GM18907 (cell line): Measurements from ENCODE around the gene CEACAM6.
A peak's percentile ranks its signal among the peaks of the same experiment; 100 is the strongest.
"Not testable (repeated sequence)": the region's sequence is repeated elsewhere in the genome, so short reads cannot be mapped to it uniquely, and the experiment has no call there.

ENCODE experiments used
- ATAC-seq: cut with Tn5 transposase; IDR thresholded peaks from one replicate; pipeline ENCODE4 v1.9.1; 2021; ENCODE audit warnings: mild to moderate bottlenecking, moderate library complexity; ENCODE audit not compliant: unreplicated experiment

Gene CEACAM6

DNA sequence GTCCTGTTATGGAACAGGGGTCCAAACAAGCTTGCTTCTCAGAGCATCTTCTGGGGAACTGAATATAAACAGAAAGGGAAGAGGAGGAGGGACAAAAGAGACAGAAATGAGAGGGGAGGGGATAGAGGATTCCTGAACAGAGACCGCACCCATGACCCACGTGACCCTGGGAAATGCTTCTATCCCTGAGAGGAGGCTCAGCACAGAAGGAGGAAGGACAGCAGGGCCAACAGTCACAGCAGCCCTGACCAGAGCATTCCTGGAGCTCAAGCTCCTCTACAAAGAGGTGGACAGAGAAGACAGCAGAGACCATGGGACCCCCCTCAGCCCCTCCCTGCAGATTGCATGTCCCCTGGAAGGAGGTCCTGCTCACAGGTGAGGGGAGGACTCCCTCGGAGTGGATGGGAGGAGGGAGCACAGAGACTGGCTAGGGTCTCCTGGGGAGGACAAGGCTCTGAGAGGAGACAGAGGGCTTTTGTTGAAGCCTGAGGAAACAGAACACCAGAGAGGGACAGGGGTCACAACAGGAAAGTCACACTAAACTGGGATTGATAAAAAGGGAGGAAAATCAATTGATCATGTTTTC, at the start of gene CEACAM6:
Gene CEACAM6, plus strand, starts transcription at position 203 of the 586 bp plus-strand sequence. Its CDS starts 109 bp downstream, at position 312.
- no peak for ATAC-seq

DNA sequence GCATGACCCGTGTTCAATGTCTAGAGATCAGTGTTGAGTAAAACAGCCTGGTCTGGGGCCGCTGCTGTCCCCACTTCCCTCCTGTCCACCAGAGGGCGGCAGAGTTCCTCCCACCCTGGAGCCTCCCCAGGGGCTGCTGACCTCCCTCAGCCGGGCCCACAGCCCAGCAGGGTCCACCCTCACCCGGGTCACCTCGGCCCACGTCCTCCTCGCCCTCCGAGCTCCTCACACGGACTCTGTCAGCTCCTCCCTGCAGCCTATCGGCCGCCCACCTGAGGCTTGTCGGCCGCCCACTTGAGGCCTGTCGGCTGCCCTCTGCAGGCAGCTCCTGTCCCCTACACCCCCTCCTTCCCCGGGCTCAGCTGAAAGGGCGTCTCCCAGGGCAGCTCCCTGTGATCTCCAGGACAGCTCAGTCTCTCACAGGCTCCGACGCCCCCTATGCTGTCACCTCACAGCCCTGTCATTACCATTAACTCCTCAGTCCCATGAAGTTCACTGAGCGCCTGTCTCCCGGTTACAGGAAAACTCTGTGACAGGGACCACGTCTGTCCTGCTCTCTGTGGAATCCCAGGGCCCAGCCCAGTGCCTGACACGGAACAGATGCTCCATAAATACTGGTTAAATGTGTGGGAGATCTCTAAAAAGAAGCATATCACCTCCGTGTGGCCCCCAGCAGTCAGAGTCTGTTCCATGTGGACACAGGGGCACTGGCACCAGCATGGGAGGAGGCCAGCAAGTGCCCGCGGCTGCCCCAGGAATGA, 48.4 kb upstream of the CEACAM6 start:
- ATAC-seq: peak; percentile 59

DNA sequence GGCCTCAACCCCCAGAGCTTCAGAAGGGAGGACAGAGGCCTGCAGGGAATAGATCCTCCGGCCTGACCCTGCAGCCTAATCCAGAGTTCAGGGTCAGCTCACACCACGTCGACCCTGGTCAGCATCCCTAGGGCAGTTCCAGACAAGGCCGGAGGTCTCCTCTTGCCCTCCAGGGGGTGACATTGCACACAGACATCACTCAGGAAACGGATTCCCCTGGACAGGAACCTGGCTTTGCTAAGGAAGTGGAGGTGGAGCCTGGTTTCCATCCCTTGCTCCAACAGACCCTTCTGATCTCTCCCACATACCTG, 47.9 kb upstream of the CEACAM6 start:
- no peak for ATAC-seq

DNA sequence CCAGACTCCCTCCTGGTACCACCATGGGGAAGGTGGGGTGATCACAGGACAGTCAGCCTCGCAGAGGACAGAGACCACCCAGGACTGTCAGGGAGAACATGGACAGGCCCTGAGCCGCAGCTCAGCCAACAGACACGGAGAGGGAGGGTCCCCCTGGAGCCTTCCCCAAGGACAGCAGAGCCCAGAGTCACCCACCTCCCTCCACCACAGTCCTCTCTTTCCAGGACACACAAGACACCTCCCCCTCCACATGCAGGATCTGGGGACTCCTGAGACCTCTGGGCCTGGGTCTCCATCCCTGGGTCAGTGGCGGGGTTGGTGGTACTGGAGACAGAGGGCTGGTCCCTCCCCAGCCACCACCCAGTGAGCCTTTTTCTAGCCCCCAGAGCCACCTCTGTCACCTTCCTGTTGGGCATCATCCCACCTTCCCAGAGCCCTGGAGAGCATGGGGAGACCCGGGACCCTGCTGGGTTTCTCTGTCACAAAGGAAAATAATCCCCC, 47.4 kb upstream of the CEACAM6 start:
- no peak for ATAC-seq

DNA sequence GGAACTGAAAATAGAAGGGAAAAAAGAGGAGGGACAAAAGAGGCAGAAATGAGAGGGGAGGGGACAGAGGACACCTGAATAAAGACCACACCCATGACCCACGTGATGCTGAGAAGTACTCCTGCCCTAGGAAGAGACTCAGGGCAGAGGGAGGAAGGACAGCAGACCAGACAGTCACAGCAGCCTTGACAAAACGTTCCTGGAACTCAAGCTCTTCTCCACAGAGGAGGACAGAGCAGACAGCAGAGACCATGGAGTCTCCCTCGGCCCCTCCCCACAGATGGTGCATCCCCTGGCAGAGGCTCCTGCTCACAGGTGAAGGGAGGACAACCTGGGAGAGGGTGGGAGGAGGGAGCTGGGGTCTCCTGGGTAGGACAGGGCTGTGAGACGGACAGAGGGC, 46.8 kb upstream of the CEACAM6 start, which contains the start of gene CEACAM5:
Gene CEACAM5, plus strand, starts transcription at position 146 of the 400 bp plus-strand sequence. Its CDS starts 106 bp downstream, at position 252.
- no peak for ATAC-seq

DNA sequence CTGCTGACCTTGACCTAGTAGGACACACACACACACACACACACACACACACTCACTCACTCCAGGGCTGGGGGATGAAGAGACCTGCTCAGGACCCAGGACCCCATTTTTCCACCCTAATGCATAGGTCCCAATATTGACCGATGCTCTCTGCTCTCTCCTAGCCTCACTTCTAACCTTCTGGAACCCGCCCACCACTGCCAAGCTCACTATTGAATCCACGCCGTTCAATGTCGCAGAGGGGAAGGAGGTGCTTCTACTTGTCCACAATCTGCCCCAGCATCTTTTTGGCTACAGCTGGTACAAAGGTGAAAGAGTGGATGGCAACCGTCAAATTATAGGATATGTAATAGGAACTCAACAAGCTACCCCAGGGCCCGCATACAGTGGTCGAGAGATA, 45.8 kb upstream of the CEACAM6 start:
- not testable (repeated sequence) for ATAC-seq

DNA sequence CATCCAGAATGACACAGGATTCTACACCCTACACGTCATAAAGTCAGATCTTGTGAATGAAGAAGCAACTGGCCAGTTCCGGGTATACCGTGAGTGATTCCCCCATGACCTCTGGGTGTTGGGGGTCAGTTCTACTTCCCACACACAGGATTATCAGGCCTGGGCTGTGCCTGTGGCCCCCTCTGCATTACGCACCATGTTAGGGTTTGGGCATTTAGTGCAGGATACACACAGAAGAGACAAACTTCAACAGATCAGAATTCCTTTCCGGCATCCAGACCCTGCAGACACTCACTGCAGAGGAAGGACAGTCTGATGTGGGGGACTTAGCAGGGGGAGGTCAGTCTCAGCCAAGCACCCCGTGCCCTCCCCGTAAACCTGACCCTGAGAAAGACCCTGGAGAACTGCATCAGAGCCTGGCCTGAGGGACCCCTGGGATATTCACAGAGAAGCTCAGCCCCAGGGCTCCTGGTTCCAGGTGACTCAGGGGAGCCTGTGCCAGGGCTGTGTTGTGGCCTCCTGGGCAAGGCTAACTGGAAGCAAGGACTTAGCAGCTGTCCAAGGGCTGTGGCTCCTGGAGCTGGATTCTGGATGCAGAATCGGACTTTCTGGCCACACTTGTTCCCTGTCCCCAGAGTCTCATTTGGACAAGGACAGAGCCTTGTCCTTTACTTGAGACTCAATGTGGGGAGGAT, 45.2 kb upstream of the CEACAM6 start:
- no peak for ATAC-seq

DNA sequence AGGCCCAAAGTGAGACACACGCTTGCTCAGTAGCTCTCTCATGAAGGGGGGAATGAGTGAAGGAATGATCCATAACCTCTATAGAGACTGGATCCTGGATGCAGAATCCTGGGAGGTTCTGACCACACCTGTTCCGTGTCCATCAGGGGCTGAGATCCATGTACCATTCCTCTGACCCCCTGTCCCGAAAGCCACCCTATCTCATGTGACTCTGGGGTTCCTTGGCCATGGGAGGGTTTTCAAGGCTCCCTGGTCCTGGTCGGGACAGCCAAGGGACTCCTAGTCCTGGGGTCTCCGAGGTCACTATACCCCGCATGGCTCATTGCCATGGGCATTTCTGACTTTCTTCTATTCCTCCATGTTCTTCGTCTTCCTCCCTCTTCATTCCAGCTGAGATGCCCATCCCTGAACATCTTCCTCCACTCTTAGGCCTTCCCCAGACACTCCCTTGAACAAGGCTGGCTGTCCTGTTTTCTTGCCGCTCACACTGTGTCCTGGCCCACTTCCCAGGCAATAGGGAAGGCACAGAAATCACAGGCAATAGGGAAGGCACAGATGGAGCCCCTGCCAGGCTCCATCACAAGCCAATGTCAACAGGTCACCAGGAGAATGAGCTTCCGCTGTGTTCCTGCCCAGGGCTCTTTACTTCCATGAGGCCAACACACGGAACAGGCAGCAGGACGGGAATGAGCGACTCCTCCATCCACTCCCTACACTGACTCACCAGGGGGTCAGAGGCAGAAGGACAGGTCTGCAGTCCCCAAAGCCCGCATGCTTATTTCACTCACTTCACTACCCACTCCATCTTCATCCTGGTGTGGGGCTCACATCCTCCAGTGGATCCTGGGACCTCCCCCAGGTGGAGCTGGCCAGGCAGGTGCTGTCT, 43.7 kb upstream of the CEACAM6 start:
- ATAC-seq: no peak

DNA sequence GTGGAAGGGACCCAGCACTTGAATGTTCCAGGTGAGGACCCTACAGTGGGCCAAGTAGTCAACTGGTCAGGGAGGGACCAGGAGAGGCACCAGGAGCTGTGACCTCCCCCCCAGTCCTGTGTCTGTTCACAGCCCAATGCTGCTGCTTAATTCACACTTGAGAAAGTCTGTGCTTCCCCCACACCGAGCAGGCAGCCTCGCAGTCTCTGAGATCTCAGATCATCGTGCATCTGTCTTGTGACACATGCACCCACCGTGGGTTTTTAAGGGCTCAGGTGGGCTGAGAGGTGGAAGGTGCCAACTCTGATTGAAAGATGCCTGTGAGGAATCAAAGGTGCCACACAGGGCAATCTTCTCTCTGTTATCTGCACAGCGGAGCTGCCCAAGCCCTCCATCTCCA, 40.7 kb upstream of the CEACAM6 start:
- ATAC-seq: no peak

DNA sequence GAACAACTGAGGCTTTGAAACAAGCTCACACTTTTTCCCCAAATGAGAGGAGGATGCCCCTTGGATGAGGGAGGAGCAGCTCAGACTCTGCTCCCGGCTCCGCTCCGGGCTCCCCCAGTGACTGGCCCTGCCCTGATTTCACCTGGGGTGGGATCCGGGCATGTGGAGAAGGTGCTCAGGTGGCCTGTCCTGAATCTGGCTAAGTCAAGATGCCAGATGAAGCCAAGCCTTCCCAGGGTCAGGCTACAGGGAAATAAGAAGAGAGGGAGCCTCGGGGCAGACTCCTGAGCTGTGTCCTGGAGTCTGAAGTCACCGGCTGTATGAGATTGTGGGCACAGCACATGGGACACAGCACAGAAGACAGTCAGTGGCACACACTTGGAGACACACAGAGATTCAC, 36.6 kb upstream of the CEACAM6 start:
- ATAC-seq: no peak

DNA sequence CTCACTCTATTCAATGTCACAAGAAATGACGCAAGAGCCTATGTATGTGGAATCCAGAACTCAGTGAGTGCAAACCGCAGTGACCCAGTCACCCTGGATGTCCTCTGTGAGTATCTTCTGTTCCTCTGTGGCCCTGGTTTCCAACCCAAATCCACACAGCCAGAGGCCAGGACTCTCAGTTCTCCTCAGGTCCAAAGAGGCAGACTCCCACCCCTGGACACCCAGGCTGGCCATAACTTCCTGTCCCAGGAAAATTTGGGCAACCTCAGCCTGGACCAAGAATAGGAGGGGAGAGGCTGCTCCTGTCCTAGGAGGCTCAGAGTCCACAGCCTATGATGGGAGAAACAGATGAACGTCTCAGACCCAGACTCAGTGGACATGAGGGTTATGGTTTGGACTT, 35.2 kb upstream of the CEACAM6 start:
- no peak for ATAC-seq

DNA sequence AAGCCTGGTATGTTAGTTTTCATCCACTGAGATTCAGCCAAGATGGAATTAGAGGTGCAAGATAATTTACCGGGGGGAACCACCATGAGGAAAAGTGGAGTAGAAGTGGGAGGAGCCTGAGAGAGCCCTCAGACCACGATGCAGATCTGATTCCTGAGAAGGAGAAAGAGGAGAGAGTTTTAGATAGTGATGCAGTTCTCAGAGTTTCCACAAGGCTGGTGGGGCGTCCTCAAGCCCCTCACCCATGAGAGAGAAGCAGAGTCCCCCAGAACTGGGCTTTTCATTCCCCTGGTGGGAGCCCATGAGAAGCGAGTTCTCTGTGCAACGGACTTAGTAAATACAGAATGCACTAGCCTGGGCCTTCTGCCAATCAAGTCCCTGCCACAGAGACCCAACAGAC, 28.8 kb upstream of the CEACAM6 start:
- no peak for ATAC-seq

DNA sequence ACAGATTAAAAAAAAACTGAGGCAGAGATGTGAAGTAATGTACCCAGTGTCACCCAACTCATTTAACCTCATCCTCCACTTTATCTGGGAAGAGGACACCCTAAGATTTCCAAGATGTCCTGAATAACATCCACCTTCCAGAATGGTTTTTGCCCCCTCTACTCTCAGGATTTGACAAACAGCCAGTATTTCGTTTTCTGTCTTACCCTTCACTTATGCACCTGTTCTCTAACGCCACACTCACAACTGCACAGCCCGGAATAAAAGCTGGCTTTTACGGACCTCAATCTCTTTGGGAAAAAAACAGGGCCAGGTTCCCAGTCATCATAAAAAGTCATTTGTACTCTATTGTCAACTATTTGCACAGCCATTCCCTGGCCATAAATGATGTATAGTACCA, 21.2 kb upstream of the CEACAM6 start:
- no peak for ATAC-seq

DNA sequence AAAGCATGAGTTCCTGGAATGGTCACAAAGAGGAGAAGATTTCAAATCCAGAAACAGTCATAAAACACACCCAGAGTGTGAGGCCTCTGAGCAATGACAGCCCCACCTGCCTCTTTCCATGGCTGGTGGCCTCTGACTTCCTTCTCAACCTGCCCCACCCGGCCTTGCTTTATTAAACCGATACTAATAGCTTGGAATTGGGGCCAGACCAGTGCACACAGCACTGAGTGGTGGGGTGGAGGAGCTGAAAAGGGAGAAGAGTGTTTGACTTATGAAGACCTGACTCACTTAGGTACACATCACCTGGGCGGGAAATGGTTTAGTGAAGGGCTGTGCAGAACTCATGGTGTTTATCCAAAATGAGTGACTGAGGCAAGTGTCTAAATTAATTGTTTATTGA, 20.7 kb upstream of the CEACAM6 start:
- no peak for ATAC-seq

DNA sequence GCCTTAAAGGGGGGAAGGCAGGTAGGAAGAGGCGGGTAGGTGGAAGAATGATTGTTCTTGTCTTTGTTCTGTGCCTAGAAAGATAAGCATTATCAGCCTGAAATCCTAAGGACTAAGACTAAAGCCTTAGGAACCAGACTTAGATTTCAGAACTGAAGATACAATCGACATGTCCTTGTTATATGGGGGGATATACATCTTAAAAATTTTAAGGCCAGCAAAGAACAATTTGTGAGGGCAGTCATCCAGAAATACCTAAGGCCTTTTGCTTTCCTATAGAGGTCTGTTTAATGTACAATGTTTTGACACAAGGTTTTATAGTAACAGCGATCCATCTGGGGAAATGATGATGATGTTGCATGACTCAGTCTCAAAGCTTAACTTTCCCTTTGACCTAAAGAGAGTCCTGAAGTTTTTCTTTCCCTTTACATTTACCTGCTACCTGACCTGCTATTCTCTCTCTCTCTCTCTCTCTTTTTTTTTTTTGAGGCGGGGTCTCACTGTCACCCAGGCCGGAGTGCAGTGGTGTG, 20.2 kb upstream of the CEACAM6 start:
- no peak for ATAC-seq

DNA sequence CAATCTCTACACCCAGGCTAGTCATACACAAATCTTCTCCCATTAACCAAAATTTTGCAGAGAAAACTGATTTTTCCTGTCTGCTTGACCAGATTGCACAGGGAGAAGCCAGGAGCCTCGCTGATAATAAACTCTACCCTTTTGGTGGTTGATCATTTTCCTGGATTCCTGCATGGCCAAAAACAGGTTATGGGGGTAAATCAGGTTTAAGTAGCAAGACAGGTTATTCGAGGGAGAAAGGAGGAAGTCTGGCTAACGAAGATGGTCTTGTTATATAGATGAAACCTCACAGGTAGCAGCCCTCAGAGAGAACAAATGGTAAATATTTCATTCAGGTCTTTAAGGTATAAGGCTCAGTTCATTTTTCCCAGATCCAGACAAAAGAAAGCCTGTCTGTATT, 16.0 kb upstream of the CEACAM6 start:
- no peak for ATAC-seq

DNA sequence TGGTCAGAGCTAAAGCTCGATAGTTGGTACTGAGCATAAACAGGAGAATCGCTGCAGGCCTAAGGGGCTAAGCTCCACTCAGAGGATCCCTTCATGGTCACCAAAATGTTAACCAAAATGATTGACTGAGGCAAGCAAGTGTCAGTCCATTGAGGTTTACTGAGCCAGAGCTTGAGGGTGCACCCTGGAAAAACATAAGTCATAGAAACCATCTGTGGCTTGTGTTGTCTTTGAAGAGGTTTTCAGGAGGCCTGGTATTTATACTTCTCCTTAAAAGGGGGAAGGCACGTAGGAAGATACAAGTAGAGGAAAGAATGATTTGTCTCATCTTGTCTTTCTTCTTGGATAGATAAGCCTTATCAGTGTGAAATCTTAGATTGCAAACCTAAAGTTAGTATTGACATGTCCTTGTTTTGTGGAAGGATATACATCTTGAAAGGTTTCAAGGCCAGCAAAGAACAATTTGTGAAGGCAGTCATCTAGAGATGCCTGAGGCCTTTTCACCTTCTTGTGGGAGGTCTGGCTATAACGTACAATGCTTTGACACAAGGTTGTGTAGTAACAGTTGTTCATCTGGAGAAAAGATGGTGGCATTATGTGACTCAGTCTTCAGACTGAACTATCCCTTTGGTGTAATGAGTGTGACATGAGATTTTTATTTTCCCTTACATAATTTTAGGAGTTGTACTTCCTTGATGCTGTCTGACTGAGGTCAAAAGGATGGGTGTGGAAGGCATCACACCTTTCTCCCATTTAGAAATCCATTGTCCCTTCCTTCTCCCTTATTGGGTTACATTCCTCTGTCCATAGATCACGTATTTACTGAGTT, 14.7 kb upstream of the CEACAM6 start:
- ATAC-seq: no peak

DNA sequence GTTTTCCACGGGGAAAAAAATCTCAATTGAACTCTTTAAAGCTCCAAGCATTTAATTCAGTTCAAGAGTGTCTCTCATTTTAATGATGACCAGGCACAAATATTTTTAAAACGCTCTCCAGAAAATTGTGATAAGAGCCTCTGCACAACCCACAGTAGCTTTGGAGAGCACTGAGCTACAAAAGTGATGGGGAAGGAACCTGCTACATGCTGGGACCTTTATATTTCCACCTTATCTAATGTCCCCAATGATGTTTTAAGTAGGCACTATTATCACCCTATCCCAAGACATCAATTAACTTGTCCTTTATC, 14.1 kb upstream of the CEACAM6 start:
- no peak for ATAC-seq

DNA sequence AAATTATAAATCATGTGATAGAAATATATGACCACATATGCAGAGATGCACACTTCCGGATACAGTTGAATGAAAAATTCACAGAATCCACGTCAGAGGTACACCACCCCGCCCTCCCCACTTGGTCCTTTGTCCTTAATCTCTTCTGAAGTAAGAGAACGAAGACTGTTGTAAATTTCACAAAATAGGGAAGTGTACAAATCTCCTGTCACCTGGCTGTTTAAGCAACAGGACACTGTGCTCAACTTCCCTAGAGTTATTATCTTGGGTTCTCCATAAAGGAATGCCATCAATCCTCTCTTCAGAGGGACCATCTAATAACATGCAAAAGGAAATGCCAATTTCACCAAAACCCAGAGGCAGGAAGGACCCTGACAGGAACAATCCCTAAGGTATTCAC, 10.5 kb upstream of the CEACAM6 start:
- no peak for ATAC-seq

DNA sequence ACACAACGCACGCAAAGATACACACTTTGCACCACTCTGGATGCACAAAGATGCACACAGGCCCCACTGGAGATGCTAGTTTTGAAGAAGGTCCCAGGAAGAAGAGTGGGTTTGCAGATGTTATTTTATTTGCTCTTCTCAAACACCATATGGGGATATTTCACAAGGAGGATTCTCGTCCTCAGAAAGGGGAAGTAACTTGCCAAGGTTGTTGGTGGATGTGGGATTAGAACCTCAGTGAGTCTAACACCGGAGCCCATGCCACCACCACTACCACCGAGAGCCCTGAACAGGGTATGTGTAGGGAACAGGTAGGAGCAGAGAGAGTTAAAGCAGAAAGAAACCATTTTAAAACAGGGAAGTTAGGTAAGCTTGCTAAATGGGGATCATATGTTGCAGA, 9.6 kb upstream of the CEACAM6 start:
- no peak for ATAC-seq
